Medulla oblongata (tissue), 1 donor: ENCODE data around the gene FLT3LG.

Source experiments
- DNase-seq: peaks from one replicate; pipeline ENCODE4 v3.0.0-alpha.2; 2015; ENCODE audit errors: extremely low spot score

Gene FLT3LG

DNA sequence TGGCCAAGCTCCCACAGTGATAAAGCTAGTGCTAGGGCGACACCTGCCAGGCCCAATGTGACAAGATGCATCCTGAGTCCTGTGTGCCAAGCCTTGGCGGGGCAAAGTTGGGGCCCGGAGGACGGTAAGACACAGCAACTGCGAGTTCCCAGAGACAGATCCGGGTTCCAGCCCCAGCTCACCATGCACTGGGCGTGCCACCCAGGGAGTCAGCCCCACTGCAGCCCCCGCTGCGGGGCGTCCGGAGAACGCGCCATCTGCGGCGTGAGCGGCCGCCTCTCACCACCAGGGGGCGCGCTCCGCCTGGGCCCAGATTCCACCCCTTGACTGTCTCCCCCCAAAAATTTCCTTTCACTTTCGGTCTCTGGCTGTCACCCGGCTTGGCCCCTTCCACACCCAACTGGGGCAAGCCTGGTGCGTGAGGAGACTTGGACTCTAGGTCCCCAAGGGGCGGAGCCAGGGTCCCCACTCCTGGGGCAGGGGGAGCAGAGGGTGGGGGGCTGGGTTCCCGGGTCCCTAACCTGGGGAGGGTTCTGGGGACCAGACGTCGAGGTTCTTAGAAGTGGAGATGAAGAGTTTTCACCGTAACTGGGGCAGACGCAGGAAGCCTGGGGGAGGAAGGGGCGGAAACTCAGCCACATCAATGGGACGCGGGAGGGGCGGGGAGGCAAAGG, at the start of gene FLT3LG:
Gene FLT3LG (plus strand): TSS at position 348 of the 674 bp plus-strand sequence. CDS start 425 bp downstream, outside the sequence.
- peak; percentile 87 for DNase-seq

- no peak for DNase-seq
These were observed 48.8 kb upstream of the FLT3LG start, which contains the start of gene GFY for GRCh38 chr19:49425178-49425577. Gene GFY (plus strand): TSS chr19:49425388. CDS start chr19:49426431, 1,043 bp downstream.

GRCh38 chr19:49425922-49426592, 48.0 kb upstream of the FLT3LG start:
- DNase-seq = no peak

DNA sequence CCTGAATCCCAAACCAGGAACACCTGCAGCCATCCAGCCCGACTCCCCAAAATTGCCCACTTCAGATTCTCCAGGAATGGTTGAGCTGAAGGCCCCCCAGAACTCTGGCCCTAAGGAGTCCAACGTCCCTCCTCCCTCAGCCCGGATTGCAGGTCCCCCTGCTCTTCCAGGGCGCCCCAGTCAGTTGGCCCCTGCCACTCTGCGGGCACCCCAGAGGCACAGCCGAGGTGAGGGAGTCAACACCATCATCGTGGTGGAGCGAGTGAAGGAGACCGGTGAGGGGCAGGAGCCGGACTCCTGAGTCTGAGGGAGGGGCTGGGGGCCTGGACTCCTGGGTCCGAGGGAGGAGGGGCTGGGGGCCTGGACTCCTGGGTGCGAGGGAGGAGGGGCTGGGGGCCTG, 46.7 kb upstream of the FLT3LG start:
- DNase-seq = no peak

DNA sequence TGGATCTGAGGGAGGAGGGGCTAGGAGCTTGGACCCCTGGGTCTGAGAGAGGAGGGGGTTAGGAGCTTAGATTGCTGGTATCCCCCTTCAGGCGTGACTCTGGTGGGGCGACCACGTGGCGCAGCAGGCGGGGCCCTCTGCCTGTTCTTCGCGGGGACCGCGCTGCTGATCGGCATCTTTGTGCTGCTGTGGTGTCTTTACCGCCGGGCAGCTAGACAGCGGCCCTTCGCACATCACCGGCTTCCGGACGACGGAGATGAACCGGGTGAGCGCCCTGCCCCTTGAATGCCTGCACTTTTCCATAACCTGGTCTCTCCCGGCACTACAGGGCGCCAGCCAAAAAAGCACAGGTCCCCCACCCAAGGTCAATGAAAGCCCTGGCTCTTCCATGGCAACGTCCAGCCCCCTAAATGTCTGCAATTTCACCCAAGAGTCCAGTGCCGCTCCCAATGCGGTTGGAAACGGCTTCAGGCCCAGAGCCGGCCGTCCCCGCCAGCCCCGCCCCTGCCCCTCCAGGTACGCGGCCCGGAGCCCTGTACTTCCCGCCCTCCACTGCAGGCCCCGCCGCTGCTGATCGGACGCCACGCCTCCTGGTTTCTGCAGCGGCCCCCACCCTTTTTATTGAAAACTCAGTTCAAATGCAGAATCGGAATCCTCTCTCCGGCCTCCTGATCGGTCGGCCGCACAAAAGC, 46.0 kb upstream of the FLT3LG start:
- no peak for DNase-seq

DNA sequence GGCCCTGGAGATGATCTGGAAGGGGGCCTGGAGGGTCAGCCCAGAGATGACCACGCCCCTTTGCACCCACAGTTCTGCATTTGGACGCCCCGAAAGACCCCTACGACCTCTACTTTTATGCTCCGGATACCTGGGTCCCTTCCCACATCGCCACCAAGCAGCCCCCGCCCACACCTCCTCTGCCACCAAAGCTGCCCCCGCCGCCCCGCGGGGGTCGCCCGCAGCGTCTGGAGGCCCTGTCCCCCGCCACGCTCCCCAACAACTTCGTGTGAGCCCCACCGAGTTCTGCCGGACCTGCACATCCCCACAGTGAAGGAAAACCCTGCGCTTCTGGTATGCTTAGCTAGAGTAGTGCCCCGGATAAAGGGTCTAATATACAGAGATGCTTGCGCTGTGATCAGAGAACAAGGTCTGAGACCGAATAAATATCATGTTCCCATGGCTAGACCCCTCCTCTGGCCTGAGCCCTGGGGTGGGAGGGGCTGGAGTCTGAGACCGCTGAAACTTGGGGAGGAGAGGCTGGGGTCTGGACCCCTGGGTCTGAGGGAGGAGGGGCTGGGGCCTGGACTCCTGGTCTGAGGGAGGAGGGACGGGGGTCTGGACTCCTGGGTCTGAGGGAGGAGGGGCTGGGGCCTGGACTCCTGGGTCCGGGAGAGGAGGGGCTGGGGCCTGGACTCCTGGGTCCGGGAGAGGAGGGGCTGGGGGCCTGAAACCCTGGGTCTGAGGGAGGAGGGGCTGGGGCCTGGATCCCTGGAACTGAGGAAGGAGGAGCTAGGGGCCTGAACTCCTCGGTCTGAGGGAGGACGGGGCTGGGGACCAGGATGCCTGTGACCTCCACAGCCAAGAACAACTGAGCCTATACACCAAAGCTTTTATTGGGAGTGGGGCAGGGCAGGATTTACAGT, 45.2 kb upstream of the FLT3LG start:
- DNase-seq = no peak

DNA sequence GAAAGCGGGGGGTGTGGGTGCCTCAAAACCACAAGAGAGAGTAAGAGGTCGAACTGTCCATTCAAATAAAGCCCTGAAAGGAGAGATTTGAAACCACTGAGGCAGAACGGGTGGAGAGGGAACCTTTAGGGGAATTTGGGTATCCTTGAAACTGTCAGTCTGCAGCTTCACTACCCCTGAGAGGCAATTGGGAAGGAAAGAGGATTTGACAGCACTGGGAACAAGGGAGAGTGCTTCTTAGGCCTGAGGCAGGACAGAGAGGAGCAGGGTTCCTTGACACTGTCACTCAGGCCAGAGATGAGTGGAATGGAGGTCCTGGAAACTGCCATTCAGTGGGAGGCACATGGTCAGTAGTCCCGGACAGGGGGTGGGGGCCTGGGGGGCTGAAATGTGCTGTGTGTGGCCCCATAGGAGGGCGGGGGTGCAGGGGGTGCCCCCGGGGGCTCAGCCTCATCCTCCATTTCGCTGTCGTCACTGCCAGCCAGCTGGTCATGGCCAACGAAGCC, 43.8 kb upstream of the FLT3LG start:
- no peak for DNase-seq

DNA sequence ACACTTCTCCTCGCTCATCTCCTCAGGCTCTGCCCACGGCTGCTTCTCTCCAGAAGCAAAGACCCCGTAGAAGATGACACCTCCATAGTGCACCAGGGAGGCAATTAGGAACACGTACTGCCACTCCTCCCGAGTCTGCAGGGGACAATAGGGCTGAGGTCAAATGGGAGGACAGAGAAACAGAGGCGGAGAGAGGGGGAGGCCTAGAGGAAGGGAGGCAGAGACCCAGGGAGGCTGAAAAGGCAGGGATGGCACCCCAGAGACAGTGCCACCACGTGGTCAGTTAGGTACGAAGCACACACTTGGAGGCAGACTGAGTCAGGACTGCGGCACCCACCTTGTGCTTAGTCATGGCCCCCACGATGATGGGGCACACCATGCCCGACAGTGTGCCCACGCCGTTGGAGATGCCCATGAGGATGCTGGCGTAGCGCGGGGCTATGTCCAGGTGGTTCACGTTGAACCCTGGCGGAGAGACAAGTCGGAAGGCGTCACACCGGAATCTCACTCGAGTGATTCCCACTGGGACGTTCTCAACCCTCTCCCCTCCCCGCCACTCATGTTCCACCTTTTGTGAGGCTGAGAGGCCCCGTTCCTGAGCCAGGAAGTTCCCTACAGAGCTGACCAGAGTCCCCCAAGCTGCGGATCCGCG, 43.2 kb upstream of the FLT3LG start:
- no peak for DNase-seq

- DNase-seq = no peak
These were observed 42.7 kb upstream of the FLT3LG start for GRCh38 chr19:49431330-49431749.

- no peak for DNase-seq
These were observed 41.6 kb upstream of the FLT3LG start for GRCh38 chr19:49432141-49433073.

GRCh38 chr19:49433240-49433901, 40.6 kb upstream of the FLT3LG start:
- no peak for DNase-seq

GRCh38 chr19:49434907-49435583, 39.0 kb upstream of the FLT3LG start:
- DNase-seq = no peak

GRCh38 chr19:49435670-49436069, 38.3 kb upstream of the FLT3LG start:
- no peak for DNase-seq

GRCh38 chr19:49436381-49437017, 37.5 kb upstream of the FLT3LG start:
- DNase-seq = no peak

DNA sequence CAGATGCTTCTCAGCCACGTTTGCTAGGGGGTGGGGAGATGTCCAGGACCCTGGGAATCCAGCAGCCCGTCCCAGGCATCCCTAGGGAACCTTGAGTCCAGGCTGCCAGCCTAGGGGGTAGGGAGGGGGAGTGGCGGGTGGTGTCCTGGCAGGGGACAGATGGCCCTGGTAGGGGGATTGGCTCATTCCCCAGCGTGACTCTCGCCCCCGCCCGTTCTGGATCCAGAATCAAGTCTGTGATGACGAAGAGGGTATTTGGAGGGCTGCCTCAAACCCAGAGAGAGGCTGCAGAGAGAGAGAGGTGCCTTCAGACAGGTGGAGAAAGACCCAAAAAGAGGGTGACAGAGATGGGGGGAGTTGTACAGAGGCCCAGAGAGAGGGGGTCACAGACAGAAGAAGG, 36.8 kb upstream of the FLT3LG start:
- DNase-seq = no peak

DNA sequence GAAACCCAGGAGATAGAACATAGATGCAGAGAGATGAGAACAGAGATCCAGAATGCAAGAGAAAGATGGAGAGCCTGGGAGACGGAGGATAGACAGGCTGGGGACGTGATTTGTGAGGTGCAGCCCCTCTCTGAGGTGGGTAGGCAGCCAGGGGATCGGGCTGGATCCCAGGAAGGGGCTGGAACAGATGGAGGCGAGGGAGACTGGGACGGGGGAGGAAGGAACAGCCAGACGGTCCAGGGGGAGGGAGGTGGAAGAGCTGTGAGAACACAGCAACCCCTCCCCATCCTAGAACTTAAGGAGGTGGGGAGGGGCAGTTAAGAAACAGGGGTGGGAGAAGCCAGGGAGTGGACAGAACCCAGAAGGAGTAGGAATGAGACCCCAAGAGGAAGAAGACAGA, 35.8 kb upstream of the FLT3LG start:
- no peak for DNase-seq

- DNase-seq = no peak
These were observed 34.2 kb upstream of the FLT3LG start for GRCh38 chr19:49439836-49440235.
